B cell (primary cell): ENCODE results near the gene HFE. TPM values are rescaled to one million over a fixed set of nuclear protein-coding genes. Genes with fewer than 3 reads are reported as not detected.

Experiments used
- ATAC-seq: fragments of 200-7000 bp; cut with Tn5 transposase; one replicate; pipeline ENCODE4 v1.10.0; 2021; ENCODE audit warnings: low read depth, mild to moderate bottlenecking, moderate number of reproducible peaks, moderate library complexity
- CTCF ChIA-PET: fragments of 350-600 bp; sonication (Branson Sonifier 250); formaldehyde crosslinking; loops from one replicate; lab custom pipeline; 2021; ENCODE audit warnings: antibody characterized with exemption, inconsistent platforms; lab: Charles Lee
- POLR2A ChIA-PET: fragments of 350-600 bp; sonication (Branson Sonifier 250); formaldehyde crosslinking; loops from one replicate; lab custom pipeline; 2021; ENCODE audit warnings: antibody characterized with exemption; lab: Charles Lee
- DNase-seq: peaks from one replicate; pipeline ENCODE4 v3.0.0; 2013
- H2AFZ ChIP-seq: 2 replicates; pipeline ENCODE4 v1.6.1; 2012; ENCODE audit warnings: mild to moderate bottlenecking, low read depth, low read length; ENCODE audit not compliant: insufficient read depth, poor library complexity, severe bottlenecking
- H3K27ac ChIP-seq, 2 donors: 1 replicate in 1 of 2; 2 replicates in 1 of 2; pipeline ENCODE4 v1.5.1; 2012 to 2013; ENCODE audit warnings: low read length in 2 of 2, mild to moderate bottlenecking in 2 of 2, moderate library complexity in 1 of 2
- H3K27me3 ChIP-seq, 4 experiments: fragments of 200-600 bp in 1 of 4; sonication (generic) in 1 of 4; replicated peaks in 1 of 4; 1 replicate in 2 of 4; 2 replicates in 2 of 4; pipeline versions ENCODE4 v1.6.1 to v1.7.0; 2013 to 2016; ENCODE audit warnings: low read length in 3 of 4, mild to moderate bottlenecking in 2 of 4, mixed read lengths in 1 of 4, moderate library complexity in 1 of 4; ENCODE audit not compliant: insufficient read depth in 4 of 4, control insufficient read depth in 3 of 4; ENCODE audit errors: control extremely low read depth in 1 of 4
- H3K36me3 ChIP-seq, 2 experiments: replicated peaks in 1 of 2; 1 replicate in 1 of 2; 2 replicates in 1 of 2; pipeline versions ENCODE4 v1.6.1 to v1.7.1; 2013; ENCODE audit warnings: low read length in 1 of 2; ENCODE audit not compliant: insufficient read depth in 2 of 2, control insufficient read depth in 1 of 2; ENCODE audit errors: control extremely low read depth in 1 of 2, extremely low read depth in 1 of 2
- H3K4me1 ChIP-seq, 2 donors: fragments of 200-600 bp in 1 of 2; sonication (generic) in 1 of 2; 1 replicate in 1 of 2; 2 replicates in 1 of 2; pipeline versions ENCODE4 v1.5.1 to v1.6.1; 2013 to 2017; ENCODE audit warnings: low read length in 2 of 2; ENCODE audit not compliant: control insufficient read depth in 2 of 2, insufficient read depth in 2 of 2
- H3K4me2 ChIP-seq: replicated peaks from 2 replicates; pipeline ENCODE3; 2012; ENCODE audit warnings: mild to moderate bottlenecking, low read depth, low read length; ENCODE audit not compliant: poor library complexity, severe bottlenecking
- H3K4me3 ChIP-seq, 5 experiments: fragments of 200-600 bp in 1 of 5; sonication (generic) in 1 of 5; 1 replicate in 3 of 5; 2 replicates in 2 of 5; pipeline versions ENCODE4 v1.5.1 to v1.7.0; 2011 to 2016; ENCODE audit warnings: low read length in 4 of 5, mild to moderate bottlenecking in 4 of 5, low read depth in 2 of 5, control low read depth in 1 of 5, moderate library complexity in 1 of 5; ENCODE audit not compliant: insufficient read depth in 1 of 5; ENCODE audit errors: control extremely low read depth in 1 of 5, extremely low read depth in 1 of 5
- H3K79me2 ChIP-seq: fragments of 200-600 bp; sonication (generic); one replicate; pipeline ENCODE4 v1.6.0; 2016; ENCODE audit warnings: low read length; ENCODE audit not compliant: control insufficient read depth, insufficient read depth
- H3K9ac ChIP-seq: fragments of 200-600 bp; sonication (generic); 2 replicates; pipeline ENCODE4 v1.6.1; 2017; ENCODE audit warnings: mild to moderate bottlenecking, low read length, moderate library complexity
- H3K9me3 ChIP-seq, 3 donors: one replicate each; pipeline versions ENCODE4 v1.6.1 to v1.7.1; 2013; ENCODE audit warnings: low read length in 2 of 3; ENCODE audit not compliant: control insufficient read depth in 2 of 3, insufficient read depth in 1 of 3; ENCODE audit errors: control extremely low read depth in 1 of 3
- H4K20me1 ChIP-seq: 2 replicates; pipeline ENCODE4 v1.6.0; 2012; ENCODE audit warnings: mild to moderate bottlenecking, low read length; ENCODE audit not compliant: insufficient read depth, control insufficient read depth, poor library complexity, severe bottlenecking
- H3K27ac Mint-ChIP-seq: one replicate; pipeline ENCODE4 v1.8.0; 2021; ENCODE audit warnings: mixed read lengths
- H3K27me3 Mint-ChIP-seq: one replicate; pipeline ENCODE4 v1.8.0; 2021; ENCODE audit warnings: mixed read lengths
- H3K4me1 Mint-ChIP-seq: one replicate; pipeline ENCODE4 v1.8.0; 2021; ENCODE audit warnings: mixed read lengths
- H3K4me3 Mint-ChIP-seq: one replicate; pipeline ENCODE4 v1.8.0; 2021; ENCODE audit warnings: mixed read lengths
- H3K9me3 Mint-ChIP-seq: one replicate; pipeline ENCODE4 v1.8.0; 2022; ENCODE audit warnings: mixed read lengths; ENCODE audit not compliant: insufficient read depth
- CTCF ChIP-seq: fragments of 200-600 bp; IDR thresholded peaks from one replicate; pipeline ENCODE4 v1.8.0; 2022; ENCODE audit warnings: antibody characterized with exemption, mild to moderate bottlenecking
- EZH2 ChIP-seq: IDR thresholded peaks from 2 replicates; pipeline ENCODE4 v1.6.1; 2012; ENCODE audit warnings: borderline replicate concordance, low read depth, mild to moderate bottlenecking, moderate library complexity, low read length; ENCODE audit not compliant: insufficient read depth, poor library complexity, severe bottlenecking
- WGBS: methylation state at CpG from one replicate; pipeline ENCODE4 v1.1.5; 2013; ENCODE audit warnings: missing lambda C conversion rate; ENCODE audit not compliant: insufficient coverage; 5-methylcytosine and 5-hydroxymethylcytosine counted together
- intact Hi-C: fragments of 100-400 bp; cut with micrococcal nuclease; formaldehyde crosslinking; loops from one replicate; pipeline ENCODE4 v1.10.0; 2022
- polyA plus RNA-seq: library from polyadenylated mRNA; depleted of rRNA; stranded (reverse); fragments of >200 nt; gene quantifications from 2 replicates; pipeline ENCODE4 v1.2.3, GENCODE V29; 2012
- total RNA-seq, 2 donors: library from RNA; stranded (reverse); fragments of 120-200 nt in 1 of 2; gene quantifications; 1 replicate in 1 of 2; 2 replicates in 1 of 2; pipeline versions ENCODE4 v1.2.3 to v1.2.4, GENCODE V29; 2013 to 2022

The HFE gene
- total and polyA plus RNA-seq, 2 donors (not counting 1 experiment from before 2014, with no cell fraction given): 5.9 to 6.3 TPM

GRCh38 chr6:26044140-26045064, 42.8 kb upstream of the HFE start:
- no peak for DNase-seq
- Histone ChIP-seq H3K27me3 (no peaks in the 10 kb centered on the region), H3K79me2 (no peaks in the 10 kb centered on the region), H4K20me1 (no peaks in the 10 kb centered on the region), H3K4me2 (peak overlapping the region; percentile 82), H3K9me3 (peaks cover 0 to 20% (median 0%) of the 10 kb centered on the region in 3 donors), H3K4me1 (peaks cover 14 to 29% of the 10 kb centered on the region in 2 donors), H2AFZ (peak overlapping the region; percentile 73), H3K9ac (peak overlapping the region; percentile 76), H3K4me3 (peak overlapping the region; percentile 56 to 98 (median 69)), H3K27ac (peak overlapping the region; percentile 85 to 89), H3K36me3 (no peaks in the 10 kb centered on the region)
- Mint-ChIP-seq H3K4me1 (peaks cover 17% of the 10 kb centered on the region), H3K27me3 (no peaks in the 10 kb centered on the region), H3K27ac (peak overlapping the region; percentile 99), H3K4me3 (peak overlapping the region; percentile 87), H3K9me3 (no peaks in the 10 kb centered on the region)
- 2% methylated on average over 28 of the region's 40 CpGs for WGBS
- intact Hi-C loops: loop anchor here (1.0 to 5.0 kb wide), 3 partner anchors 12 to 1088 kb away; a partner anchor contains a TSS
- no peak for TF ChIP-seq CTCF
- no peak for TF ChIP-seq EZH2
- ATAC-seq: peak; percentile 39
- ChIA-PET CTCF (interaction anchor here (1.0 to 4.4 kb wide), 12 partner anchors 12 to 1851 kb away, joined by 3 to 55 read pairs (median 8); a partner anchor contains a TSS), POLR2A (interaction anchor here (0.6 to 5.5 kb wide), 31 partner anchors 11 to 1829 kb away, joined by 3 to 111 read pairs (median 5); partner anchors contain the start of gene HFE)
